HFFc6 (cell line): ENCODE results near the gene FAM83G. TPM values are rescaled to one million over a fixed set of nuclear protein-coding genes. Genes with fewer than 3 reads are reported as not detected.

Experiments used
- DNase-seq: peaks from one replicate; pipeline ENCODE4 v3.0.0-alpha.2; 2018
- H3K27ac Mint-ChIP-seq: 2 replicates; pipeline ENCODE4 v1.8.0; 2020; ENCODE audit warnings: mild to moderate bottlenecking, mixed read lengths
- H3K27me3 Mint-ChIP-seq: 2 replicates; pipeline ENCODE4 v1.8.0; 2021; ENCODE audit warnings: mild to moderate bottlenecking, moderate library complexity, mixed read lengths; ENCODE audit not compliant: insufficient read depth
- H3K36me3 Mint-ChIP-seq: 2 replicates; pipeline ENCODE4 v1.8.0; 2021; ENCODE audit warnings: low read depth, mixed read lengths
- H3K4me1 Mint-ChIP-seq: 2 replicates; pipeline ENCODE4 v1.8.0; 2020; ENCODE audit warnings: low read depth, mixed read lengths
- H3K4me3 Mint-ChIP-seq: 2 replicates; pipeline ENCODE4 v1.8.0; 2020; ENCODE audit warnings: mild to moderate bottlenecking, moderate library complexity, mixed read lengths
- H3K9me3 Mint-ChIP-seq: 2 replicates; pipeline ENCODE4 v1.8.0; 2020; ENCODE audit warnings: mild to moderate bottlenecking, mixed read lengths
- CTCF ChIP-seq: fragments of 200-600 bp; sonication (generic); IDR thresholded peaks from 2 replicates; pipeline ENCODE4 v1.5.0; 2021; ENCODE audit warnings: antibody characterized with exemption, mild to moderate bottlenecking
- total RNA-seq, 6 experiments: library from RNA; stranded (reverse); fragmentation: NEBNext Ultra II Directional; extraction: Animal tissue kit (Norgen Biotek cat#: 25700); gene quantifications; 2 replicates in 1 of 6; 3 replicates in 5 of 6; pipeline ENCODE4 v1.2.3, GENCODE V29; 2021

The FAM83G gene
- total RNA-seq, 6 experiments from 2014 or later, result 21.0 to 24.0 (median 21.7) TPM

GRCh38 chr17:18947866-18948265 lies 56.7 kb downstream of the FAM83G start:
- Mint-ChIP-seq H3K4me1 (peaks cover 5% of the 10 kb centered on the region; the same call in 1 of the 2 replicates), H3K27ac (no peak overlapping the region), H3K4me3 (no peak overlapping the region), H3K27me3 (peaks cover 62% of the 10 kb centered on the region), H3K9me3 (no peaks in the 10 kb centered on the region), H3K36me3 (no peaks in the 10 kb centered on the region)
- no peak for TF ChIP-seq CTCF
- DNase-seq, result no peak

- Mint-ChIP-seq H3K4me3 (no peak overlapping the region), H3K9me3 (no peaks in the 10 kb centered on the region), H3K4me1 (peaks cover 5% of the 10 kb centered on the region; the same call in 1 of the 2 replicates), H3K36me3 (no peaks in the 10 kb centered on the region), H3K27me3 (peaks cover 54% of the 10 kb centered on the region), H3K27ac (no peak overlapping the region)
- no peak for DNase-seq
- no peak for TF ChIP-seq CTCF
Observed at GRCh38 chr17:18946536-18946935, 58.0 kb downstream of the FAM83G start.

GRCh38 chr17:18944646-18945045 lies 59.9 kb downstream of the FAM83G start:
- Mint-ChIP-seq H3K4me1 (peaks cover 9% of the 10 kb centered on the region), H3K9me3 (no peaks in the 10 kb centered on the region), H3K36me3 (no peaks in the 10 kb centered on the region), H3K27me3 (peaks cover 50% of the 10 kb centered on the region), H3K4me3 (no peak overlapping the region), H3K27ac (no peak overlapping the region)
- DNase-seq, result no peak
- no peak for TF ChIP-seq CTCF

GRCh38 chr17:18938692-18939023 lies 65.9 kb downstream of the FAM83G start:
- DNase-seq, result no peak
- no peak for TF ChIP-seq CTCF
- no peaks in the 10 kb centered on the region for H3K36me3 Mint-ChIP-seq
- peaks cover 9% of the 10 kb centered on the region for H3K27me3 Mint-ChIP-seq
- H3K27ac Mint-ChIP-seq, result no peak overlapping the region
- H3K4me3 Mint-ChIP-seq, result no peak overlapping the region
- H3K4me1 Mint-ChIP-seq, result peaks cover 8% of the 10 kb centered on the region; the same call in 1 of the 2 replicates
- no peaks in the 10 kb centered on the region for H3K9me3 Mint-ChIP-seq

- TF ChIP-seq CTCF, result no peak
- peaks cover 8% of the 10 kb centered on the region; the same call in 1 of the 2 replicates for H3K4me1 Mint-ChIP-seq
- no peak overlapping the region for H3K27ac Mint-ChIP-seq
- no peak for DNase-seq
- no peak overlapping the region for H3K4me3 Mint-ChIP-seq
- peaks cover 9% of the 10 kb centered on the region for H3K27me3 Mint-ChIP-seq
- no peaks in the 10 kb centered on the region for H3K36me3 Mint-ChIP-seq
- no peaks in the 10 kb centered on the region for H3K9me3 Mint-ChIP-seq
Observed at GRCh38 chr17:18937981-18938691, 66.4 kb downstream of the FAM83G start.
